HL-60/S4 treated with retinoic acid at 250 ng/mL for 4 days and 3 days (cell line): ENCODE results near the gene ADGRG4.

Experiments
- in situ Hi-C: fragments of 300-500 bp; cut with MboI; formaldehyde crosslinking; loops from 2 replicates; pipeline ENCODE4 v1.7.0; 2022; ENCODE audit warnings: low sequenced_read_pairs

The ADGRG4 gene

DNA sequence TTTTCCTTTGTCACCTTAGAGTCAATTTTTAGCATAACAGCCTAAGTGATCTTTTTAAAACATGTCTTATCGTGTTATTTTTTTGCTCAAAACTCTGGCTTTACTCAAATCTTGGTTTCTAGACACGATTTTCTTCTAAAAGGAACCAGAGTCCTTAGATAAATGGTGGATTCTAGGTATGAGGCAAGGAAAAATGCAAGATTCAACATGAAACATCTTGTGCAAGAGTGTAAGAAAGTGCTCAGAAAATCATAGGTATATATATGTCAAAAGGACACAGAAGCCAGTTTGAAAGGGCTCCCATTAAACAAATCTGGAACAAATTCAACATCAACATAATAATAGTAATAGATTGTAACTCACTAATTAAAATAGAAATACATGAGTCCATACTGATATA is 8.1 kb upstream of the ADGRG4 start:
- in situ Hi-C loops = no loop called here

DNA sequence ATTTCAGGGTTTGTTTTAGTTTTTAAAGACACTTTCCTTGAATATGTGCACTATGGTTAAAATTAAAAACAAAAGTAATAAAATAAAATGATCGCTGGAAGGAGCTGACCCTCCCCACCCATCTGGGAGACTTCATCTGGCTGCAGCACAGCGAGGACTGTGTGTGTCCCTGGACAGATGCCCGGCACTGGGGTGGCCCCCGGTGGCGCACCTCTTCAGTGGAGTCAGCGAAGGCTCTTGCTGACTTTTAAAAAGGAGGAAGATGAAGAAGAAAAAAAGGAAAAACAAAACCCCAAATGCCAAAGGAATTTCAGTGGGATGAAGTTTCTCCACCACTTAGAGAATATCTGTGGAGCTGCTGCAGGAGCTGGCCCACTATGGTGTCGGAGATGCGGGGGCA is 5.4 kb upstream of the ADGRG4 start:
- in situ Hi-C loops = no loop called here

DNA sequence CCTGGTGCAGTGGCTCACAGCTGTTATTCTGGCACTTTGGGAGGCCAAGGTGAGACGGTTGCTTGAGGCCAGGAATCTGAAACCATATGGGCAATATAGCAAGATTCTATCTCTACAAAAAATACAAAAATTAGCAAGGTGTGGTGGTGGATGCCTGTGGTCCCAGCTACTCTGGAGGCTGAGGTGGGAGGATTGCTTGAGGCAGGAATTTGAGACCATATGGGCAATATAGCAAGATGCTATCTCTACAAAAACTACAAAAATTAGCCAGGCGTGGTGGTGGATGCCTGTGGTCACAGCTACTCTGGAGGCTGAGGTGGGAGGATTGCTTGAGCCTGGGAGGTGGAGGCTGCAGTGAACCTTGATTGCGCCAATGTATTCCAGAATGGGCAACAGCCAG is 2.3 kb downstream of the ADGRG4 start:
- in situ Hi-C loops = no loop called here

DNA sequence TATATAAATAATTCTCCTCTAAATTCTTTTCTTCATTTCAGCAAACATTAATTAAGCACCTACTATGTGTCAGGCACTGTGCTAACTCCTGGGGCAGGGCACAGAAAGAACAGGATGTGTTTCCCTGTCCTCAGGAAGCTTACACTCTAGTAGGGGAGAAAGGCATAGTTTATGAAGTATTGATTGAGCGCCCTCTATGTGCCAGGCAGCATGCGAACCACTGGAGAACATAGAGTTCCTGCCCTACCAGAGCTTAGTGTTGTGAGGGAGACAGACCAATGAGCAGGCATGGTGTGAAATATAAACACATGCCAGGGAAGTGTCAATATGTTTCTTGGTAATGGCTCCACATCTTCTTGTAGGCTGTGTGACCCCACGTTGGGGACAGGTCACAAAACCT is 3.7 kb downstream of the ADGRG4 start:
- in situ Hi-C loops = no loop called here

DNA sequence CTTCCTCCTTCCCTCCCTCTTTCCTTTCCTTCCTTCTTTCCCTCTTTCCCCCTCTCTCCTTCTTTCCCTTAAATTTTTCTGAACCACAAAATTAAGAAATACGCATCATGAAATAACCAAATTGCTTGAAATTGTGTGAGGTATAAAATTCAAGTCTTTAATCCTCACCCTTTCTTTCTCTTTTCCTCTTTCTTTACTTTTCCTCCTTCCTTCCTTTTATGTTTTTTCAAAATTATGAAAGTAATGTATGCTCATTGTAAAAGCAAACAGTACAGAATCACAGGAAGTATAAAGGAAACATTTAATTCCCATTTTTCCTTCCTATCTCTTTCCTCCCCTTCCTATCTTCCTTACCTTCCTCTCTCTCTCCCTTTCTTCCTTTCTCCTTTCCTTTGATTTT is 5.4 kb downstream of the ADGRG4 start:
- in situ Hi-C loops = no loop called here

DNA sequence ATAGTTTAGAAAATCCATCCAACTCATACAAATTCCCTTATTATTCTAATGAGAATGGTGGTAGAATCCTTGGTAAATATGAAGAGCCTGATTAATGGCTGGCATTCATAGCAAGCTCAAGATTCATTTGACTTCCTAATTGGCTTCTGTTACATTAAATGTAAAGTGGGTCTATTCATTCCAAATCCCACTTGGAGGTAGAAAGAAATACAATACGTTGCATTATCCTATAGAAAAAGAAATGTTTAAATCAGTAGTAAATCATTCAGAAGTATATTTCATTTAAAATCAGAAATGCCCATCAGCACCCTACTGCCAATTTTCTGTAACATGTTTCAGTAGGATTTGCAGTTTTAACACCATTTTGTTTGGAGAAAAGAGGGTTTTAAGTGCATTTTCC is 6.7 kb downstream of the ADGRG4 start:
- in situ Hi-C loops = no loop called here

DNA sequence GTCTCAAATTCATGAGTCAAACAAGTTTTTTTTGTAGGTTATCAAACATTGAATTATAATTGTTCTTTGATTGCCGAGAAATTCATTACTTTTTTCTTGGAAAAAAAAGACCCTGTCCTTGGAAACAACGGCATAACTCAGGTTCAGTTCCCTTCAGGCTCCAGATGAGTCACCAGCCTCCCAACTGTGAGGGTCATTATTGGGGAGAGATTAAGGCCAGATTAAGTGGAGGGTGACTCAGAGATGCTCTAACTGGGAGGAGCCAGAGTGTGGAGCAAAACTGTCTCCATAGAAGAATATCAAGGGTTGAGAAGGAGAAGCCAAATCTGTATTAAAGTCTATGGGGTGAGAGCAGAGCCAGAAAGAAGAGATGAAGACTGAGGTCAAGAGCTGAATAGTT is 9.6 kb downstream of the ADGRG4 start:
- in situ Hi-C loops = no loop called here

DNA sequence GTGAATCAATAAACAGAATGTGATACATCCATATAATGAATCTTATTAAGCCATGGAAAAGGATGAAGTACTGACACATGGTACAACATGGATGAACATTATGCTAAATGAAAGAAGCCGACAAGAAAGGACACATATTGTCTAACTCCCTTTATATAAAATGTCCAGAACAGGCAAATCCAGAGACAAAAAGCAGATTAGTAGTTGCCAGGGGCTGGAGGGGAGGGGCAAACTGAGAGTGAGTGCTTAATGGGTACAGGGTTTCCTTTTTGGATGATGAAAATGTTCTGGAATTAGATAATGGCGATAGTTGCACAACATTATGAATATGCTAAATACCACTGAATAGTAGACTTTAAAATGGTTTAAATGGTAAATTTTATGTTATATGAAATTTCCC is 17.4 kb downstream of the ADGRG4 start:
- in situ Hi-C loops = no loop called here

DNA sequence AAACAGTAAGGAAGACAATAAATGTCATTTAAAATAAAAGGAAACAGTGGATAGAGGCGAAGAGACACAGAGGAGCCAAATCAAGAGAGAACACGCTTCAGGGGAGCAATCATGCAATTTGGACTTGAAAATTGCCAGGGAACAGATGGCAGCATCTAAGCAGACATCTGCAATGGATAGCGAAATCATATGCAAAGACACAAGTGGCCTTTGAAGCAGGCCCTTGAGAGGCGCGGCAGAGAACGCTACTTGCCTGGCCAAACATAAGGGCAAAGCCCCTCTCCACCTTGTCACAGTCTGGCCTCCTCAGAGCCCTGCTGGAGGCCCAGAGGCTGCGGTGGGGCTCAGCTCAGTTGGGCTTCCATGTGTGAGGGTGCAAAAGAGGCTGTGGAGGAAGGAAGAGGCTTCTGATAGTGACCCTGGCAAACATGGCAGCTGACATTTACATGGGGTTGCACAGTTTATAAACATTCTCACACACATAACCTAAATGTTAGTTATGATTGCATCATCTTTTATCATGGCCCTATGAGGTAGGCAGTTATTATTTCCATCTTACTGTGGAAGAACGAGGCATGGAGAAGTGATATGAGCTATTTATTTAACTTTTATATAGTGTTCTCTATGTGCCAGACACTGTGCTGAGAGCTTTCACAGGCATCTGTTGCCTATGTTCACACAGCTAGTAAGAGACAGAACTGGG is 18.3 kb downstream of the ADGRG4 start:
- in situ Hi-C loops = no loop called here

DNA sequence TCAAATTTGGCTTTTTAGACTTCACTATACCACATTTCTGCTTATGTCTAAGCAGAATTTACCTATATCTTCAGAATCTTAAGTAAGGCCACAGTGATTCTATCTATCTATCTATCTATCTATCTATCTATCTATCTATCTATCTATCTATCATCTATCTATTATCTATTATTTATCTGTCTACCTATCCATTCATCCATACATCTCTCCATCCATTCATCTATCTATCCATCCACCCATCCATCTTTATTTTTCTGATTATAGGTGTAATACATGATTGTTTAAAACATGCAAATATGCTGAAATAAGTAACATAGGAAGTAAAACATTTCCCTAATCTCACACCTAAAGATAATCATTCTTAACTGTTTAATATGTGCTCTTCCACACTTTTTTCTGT is 18.8 kb downstream of the ADGRG4 start:
- in situ Hi-C loops = no loop called here

DNA sequence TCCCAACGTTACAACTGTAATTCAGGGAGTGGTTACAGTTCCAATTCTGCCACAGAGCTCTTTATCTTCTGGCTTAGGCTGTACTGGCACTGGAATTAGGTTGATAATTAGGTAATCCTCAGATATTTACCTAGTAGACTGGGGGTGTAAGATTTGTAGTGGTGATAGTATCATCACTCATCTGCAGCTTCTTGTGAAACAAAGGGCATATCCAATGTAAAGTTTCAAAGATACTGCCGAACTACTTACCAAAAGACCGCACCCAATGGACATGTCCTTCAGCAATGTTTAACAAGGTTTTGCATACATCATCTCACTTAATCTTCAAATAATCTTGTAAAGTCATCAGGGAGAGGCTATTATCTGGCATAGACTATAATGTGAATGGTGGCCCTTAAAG is 20.8 kb downstream of the ADGRG4 start:
- in situ Hi-C loops = no loop called here

DNA sequence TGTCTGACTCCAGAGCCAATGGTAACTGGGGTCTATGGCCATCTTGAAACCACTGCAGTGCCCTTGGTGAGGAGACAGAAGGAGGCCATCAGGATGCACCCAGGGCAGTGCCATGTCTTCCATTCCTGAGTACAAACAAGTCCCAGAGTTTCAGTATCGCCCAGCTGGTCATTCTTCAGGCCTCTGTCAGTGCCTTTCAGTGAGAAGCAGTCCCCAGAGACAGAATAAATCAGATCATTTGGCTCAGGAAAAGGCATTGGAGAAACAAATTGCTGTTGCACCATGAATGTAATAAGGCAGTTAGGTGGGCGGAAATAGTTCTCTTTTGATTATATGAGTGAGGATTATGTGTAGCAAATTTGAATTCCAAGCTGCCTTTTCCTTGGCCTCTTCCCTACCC is 21.3 kb downstream of the ADGRG4 start:
- in situ Hi-C loops = no loop called here

DNA sequence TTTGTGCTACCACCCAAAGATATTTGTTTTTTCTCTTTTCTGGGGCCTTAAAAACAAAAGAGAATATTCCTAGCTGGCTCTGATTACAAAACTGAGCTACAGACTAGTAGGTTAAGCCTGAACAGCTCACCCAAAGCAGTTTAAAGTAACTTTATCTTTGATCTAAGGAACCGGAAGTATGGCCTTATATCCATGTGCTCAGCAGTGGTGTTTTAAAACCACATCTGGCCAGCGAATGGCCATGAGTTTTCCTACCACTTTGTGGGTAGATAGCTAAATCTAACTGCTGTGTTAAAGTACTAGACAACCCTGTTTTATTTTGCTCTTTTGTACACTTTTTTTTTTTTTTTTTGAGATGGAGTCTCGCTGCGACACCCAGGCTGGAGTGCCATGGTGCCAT is 24.6 kb downstream of the ADGRG4 start:
- in situ Hi-C loops = no loop called here

DNA sequence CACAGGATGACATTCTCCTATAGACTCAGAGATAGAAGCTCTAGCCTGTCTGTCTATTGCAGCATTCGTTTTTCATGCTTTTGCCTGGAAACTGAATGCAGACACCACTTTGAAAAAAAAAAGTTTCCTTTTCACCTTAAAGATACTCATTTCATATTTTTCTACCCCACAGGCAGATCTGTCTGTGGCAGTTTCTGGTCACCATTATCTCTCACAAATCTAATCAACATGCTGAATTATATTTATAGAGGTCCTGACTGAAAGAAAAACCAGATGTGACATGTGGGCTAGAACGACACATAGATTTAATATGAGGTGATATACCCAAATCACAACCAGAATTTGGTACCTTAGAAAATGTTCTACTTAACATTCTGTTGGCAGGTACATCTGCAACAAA is 28.2 kb downstream of the ADGRG4 start:
- in situ Hi-C loops = no loop called here

DNA sequence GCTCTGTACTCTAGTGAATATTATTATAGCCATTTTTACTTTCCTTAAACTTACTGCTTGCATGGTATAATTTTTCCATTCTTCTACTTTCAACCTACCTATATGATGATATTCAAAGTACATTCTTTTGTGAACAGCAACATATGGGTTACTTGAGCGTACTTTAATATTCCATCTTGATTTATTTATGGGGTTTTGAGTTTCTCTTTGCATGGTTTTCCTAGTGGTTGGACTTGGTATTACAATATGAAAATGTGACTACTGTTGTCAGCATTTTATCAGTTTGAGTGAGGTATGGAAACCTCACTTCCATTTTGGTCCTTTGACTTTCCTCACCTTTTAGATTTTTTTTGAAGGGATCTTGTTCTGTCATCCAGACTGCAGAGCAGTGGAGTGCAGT is 35.9 kb downstream of the ADGRG4 start:
- in situ Hi-C loops = no loop called here

DNA sequence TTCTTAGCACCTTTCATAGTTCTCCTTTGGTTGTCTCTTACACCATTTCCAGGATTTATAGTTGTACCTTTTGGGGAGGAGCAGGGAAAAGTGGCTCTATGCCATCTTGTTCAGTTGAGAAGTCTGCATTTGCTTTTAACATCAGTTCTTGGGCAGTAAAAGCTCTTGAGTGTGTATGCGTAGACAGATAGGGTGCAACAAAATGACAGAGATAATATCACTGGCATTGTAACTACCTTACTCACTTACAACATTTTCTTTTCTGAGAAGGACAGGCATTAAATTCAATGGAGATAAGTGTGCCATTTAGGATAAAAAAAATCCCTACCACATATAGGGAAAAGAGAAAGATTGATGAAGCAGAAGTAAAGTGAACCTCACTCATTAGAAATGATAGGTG is 38.9 kb downstream of the ADGRG4 start:
- in situ Hi-C loops = no loop called here

DNA sequence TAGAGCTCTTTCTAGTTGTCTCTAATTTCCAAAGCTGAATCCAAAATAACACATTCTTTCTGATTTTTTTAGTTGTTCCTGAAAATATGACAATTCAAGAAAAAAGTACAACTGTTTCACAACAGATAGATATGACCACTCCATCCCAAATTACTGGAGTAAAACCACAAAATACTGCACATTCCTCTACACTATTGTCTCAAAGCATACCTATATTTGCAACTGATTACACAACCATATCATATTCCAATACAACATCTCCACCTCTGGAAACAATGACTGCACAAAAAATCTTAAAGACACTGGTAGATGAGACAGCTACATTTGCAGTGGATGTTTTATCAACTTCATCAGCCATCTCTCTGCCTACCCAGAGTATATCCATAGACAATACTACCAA is 43.6 kb downstream of the ADGRG4 start:
- in situ Hi-C loops = no loop called here

DNA sequence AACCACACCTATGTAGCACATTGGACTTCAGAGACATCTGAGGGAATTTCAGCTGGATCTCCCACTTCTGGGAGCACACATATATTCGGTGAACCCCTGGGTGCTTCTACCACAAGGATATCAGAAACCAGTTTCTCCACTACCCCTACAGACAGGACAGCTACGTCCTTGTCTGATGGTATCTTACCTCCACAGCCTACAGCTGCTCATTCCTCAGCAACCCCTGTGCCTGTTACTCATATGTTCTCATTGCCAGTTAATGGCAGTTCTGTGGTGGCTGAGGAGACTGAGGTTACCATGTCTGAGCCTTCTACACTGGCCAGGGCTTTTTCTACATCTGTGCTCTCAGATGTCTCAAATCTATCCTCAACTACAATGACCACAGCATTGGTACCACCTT is 45.7 kb downstream of the ADGRG4 start:
- in situ Hi-C loops = no loop called here

DNA sequence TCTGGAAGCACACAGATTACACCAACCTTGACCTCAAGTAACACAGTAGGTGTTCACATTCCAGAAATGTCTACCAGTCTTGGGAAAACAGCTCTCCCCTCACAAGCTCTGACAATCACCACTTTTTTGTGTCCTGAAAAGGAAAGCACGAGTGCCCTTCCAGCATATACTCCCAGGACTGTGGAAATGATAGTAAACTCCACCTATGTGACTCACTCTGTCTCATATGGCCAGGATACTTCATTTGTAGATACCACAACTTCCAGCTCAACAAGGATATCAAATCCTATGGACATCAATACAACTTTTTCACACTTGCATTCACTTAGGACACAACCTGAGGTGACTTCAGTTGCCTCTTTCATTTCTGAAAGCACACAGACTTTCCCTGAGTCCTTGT is 46.9 kb downstream of the ADGRG4 start:
- in situ Hi-C loops = no loop called here

DNA sequence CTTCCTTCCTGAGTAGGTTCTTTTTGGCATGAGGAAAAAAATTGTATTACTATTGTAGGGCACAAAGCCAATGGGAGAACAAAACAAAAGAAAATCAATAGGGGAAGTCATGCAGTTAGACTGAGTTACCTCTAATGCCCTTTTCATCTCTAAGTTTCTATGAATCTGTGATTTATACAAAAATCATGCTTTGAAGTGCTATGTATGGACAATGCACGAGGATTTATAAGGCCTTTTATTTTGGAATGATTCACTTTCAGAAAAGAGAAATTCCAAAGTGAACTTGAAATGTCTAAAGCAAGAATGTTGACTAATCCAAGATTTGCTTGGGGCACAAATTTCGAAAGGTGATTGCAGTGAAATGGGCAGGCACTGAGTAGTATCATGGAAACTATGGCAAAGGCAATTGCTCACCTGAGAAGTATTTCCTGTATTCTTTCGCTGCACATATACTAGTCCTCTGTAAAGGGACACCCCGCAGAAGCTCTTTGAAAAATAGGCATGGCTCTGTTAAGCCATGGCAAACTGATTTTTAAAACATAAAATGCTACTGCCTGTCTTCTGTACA is 52.8 kb downstream of the ADGRG4 start:
- in situ Hi-C loops = no loop called here

DNA sequence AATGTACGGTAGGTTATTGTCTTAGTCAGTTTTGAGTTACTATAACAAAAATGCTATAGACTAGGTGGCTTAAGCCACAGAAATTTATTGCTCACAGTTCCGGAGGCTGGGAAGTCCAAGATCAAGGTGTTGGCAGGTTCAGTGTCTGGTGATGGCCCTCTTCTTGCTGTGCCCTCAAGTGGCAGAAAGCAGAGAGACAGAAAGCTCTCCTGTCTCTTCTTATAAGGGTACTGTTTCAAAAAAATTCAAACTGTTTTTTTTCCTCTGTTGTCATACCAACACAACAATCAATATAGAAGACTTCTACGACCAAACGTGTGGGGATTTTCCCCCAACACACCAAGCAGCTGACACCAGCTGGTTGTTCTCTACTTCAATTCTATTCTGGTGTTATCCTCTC is 53.4 kb downstream of the ADGRG4 start:
- in situ Hi-C loops = no loop called here

DNA sequence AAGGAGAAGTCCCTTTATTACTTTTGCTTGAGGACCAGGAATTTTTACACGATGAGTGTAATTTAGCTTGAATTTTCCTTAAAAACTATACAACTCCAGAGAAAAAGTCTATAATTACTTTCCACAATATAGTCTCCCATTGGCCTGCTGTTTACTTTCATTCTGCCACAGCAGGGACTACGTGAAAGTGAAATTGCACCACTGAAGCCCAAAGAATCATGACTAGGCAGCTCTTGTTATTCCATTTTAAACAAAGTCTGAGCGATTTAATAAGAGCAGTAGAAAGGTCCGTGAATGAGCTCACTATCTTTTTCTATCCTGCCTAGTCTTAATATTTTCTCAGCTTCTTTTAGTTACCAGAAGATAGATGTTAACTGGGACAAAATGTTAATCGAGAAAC is 68.6 kb downstream of the ADGRG4 start:
- in situ Hi-C loops = no loop called here

DNA sequence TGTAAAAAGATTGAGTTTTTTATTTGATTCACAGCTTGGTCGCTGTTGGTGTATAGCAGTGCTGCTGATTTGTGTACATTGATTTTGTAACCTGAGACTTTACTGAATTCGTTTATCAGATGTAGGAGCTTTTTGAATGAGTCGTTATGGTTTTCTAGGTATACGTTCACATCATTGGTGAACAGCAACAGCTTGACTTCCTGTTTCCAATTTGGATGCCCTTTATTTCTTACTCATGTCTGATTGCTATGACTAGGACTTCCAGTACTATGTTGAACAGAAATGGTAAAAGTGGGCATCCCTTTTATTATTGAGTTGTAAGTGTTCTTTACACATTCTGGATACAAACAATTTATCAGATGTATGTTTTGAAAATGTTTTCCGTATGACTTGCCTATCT is 76.0 kb downstream of the ADGRG4 start:
- in situ Hi-C loops = no loop called here
